Memory B cell (primary cell): Measurements from ENCODE around the gene FAT2.

ENCODE experiments used
- ATAC-seq: fragments of 150-1000 bp; cut with Tn5 transposase; 2 replicates; pipeline ENCODE4 v1.10.0; 2021; ENCODE audit warnings: low read depth, mild to moderate bottlenecking, moderate library complexity
- DNase-seq, 2 donors: peaks; one replicate each; pipeline ENCODE4 v3.0.0; 2022; ENCODE audit warnings: low spot score in 2 of 2
- H3K27ac Mint-ChIP-seq: one replicate; pipeline ENCODE4 v1.8.0; 2022; ENCODE audit warnings: mild to moderate bottlenecking, moderate library complexity, mixed read lengths
- H3K27me3 Mint-ChIP-seq: one replicate; pipeline ENCODE4 v1.8.0; 2022; ENCODE audit warnings: mixed read lengths
- H3K36me3 Mint-ChIP-seq: one replicate; pipeline ENCODE4 v1.8.0; 2022; ENCODE audit warnings: mild to moderate bottlenecking, mixed read lengths
- H3K4me1 Mint-ChIP-seq: one replicate; pipeline ENCODE4 v1.8.0; 2022; ENCODE audit warnings: mixed read lengths
- H3K4me3 Mint-ChIP-seq: one replicate; pipeline ENCODE4 v1.8.0; 2022; ENCODE audit warnings: mild to moderate bottlenecking, moderate library complexity, mixed read lengths
- H3K9me3 Mint-ChIP-seq: one replicate; pipeline ENCODE4 v1.8.0; 2022; ENCODE audit warnings: mixed read lengths

Gene FAT2

DNA sequence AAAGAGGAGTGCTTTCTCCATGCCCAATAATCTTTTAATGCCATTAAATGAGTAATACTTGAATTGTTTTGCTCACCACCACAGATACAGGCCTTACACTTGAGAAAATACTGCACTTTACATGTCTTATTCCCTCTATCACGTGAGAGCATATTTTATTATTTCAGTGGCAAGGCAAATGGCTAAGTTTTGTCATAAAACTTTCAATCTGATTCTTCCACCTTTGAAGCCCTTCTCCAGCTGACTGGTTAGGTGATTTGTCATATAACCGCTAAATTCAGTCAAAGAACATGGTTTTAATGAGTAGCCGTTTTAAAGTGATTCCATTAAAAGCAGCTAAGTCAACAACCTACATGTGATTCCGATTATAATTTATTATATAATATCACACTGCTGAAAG is 43.8 kb downstream of the FAT2 start:
- DNase-seq: no peak
- Mint-ChIP-seq H3K4me3 (no peak overlapping the region), H3K27ac (no peak overlapping the region), H3K4me1 (no peaks in the 10 kb centered on the region), H3K9me3 (no peaks in the 10 kb centered on the region), H3K36me3 (no peaks in the 10 kb centered on the region), H3K27me3 (no peaks in the 10 kb centered on the region)
- no peak for ATAC-seq

DNA sequence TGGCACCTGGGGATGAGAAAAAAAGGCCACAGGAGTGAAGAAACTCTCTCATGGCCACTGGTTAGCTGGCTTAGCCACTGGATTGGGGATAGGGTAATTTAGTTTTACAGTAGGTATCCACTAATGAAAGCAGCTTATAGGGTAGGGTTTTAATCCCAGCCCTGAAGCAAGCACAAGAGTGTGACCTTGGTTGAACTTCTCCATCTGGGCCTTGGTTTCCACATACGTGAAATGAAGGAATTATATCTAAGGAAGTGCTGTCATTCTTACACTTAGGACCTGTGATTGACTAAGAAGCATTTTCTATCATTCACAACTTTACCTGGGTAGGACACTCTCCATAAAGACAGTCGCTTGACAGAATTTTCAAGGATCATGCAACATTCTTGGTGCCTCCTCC is 49.6 kb downstream of the FAT2 start:
- Mint-ChIP-seq H3K27ac (no peak overlapping the region), H3K4me1 (peaks cover 3% of the 10 kb centered on the region), H3K4me3 (no peak overlapping the region), H3K9me3 (no peaks in the 10 kb centered on the region), H3K36me3 (no peaks in the 10 kb centered on the region), H3K27me3 (no peaks in the 10 kb centered on the region)
- DNase-seq (no peak), ATAC-seq (no peak)
